ENCODE data around the gene LRRC8E.

Gene LRRC8E

GRCh38 chr19:7888826-7889217 lies 512 bp downstream of the LRRC8E start:
- no peak for DNase-seq

GRCh38 chr19:7893362-7894101 lies 5.2 kb downstream of the LRRC8E start:
- peak; percentile 62 for DNase-seq

- DNase-seq: no peak
Measured at GRCh38 chr19:7894612-7895309, 6.5 kb downstream of the LRRC8E start.

- DNase-seq: no peak
Measured at GRCh38 chr19:7895565-7895964, 7.3 kb downstream of the LRRC8E start.

GRCh38 chr19:7897292-7897691 lies 9.0 kb downstream of the LRRC8E start:
- no peak for DNase-seq

GRCh38 chr19:7898967-7899366 lies 10.7 kb downstream of the LRRC8E start:
- DNase-seq: no peak

GRCh38 chr19:7899751-7900378 lies 11.6 kb downstream of the LRRC8E start:
- no peak for DNase-seq

- no peak for DNase-seq
Measured at GRCh38 chr19:7900401-7900870, 12.1 kb downstream of the LRRC8E start.

- no peak for DNase-seq
Measured at GRCh38 chr19:7900931-7901330, 12.6 kb downstream of the LRRC8E start.

- DNase-seq: no peak
Measured at GRCh38 chr19:7901337-7901736, 13.0 kb downstream of the LRRC8E start.

GRCh38 chr19:7902796-7903243 lies 14.5 kb downstream of the LRRC8E start:
- no peak for DNase-seq

GRCh38 chr19:7903244-7904073 lies 15.1 kb downstream of the LRRC8E start, which contains the start of gene MAP2K7:
MAP2K7 (plus strand) TSS chr19:7903877; CDS start chr19:7903945, 68 bp downstream.
- DNase-seq: peak; percentile 99

GRCh38 chr19:7904074-7905020 lies 16.0 kb downstream of the LRRC8E start:
- no peak for DNase-seq

GRCh38 chr19:7905268-7905667 lies 17.0 kb downstream of the LRRC8E start:
- DNase-seq: no peak

GRCh38 chr19:7905859-7906258 lies 17.5 kb downstream of the LRRC8E start:
- DNase-seq: no peak

GRCh38 chr19:7907122-7907521 lies 18.8 kb downstream of the LRRC8E start:
- DNase-seq: no peak

GRCh38 chr19:7907544-7907943 lies 19.2 kb downstream of the LRRC8E start:
- no peak for DNase-seq

- no peak for DNase-seq
Measured at GRCh38 chr19:7908078-7908699, 19.9 kb downstream of the LRRC8E start.

GRCh38 chr19:7908742-7909461 lies 20.6 kb downstream of the LRRC8E start:
- no peak for DNase-seq

GRCh38 chr19:7909471-7910067 lies 21.3 kb downstream of the LRRC8E start:
- DNase-seq: no peak
